ENCODE data around the gene COTL1.

- no peak for TF ChIP-seq MAX (IDR thresholded peaks at IDR 0.05)
- no peak for TF ChIP-seq CTCF (IDR thresholded peaks at IDR 0.05; ENCODE audit: low read depth, low read length, missing input control)
- no peak for TF ChIP-seq TAF1 (conservative IDR thresholded peaks at IDR 0.05)
- TF ChIP-seq JUND (IDR thresholded peaks at IDR 0.05), result no peak
- TF ChIP-seq ZBTB33 (IDR thresholded peaks at IDR 0.05), result no peak
- TF ChIP-seq YY1 (IDR thresholded peaks at IDR 0.05), result no peak
- no peak for TF ChIP-seq EGR1 (IDR thresholded peaks at IDR 0.05; ENCODE audit: low read depth in 2 of 2)
- TF ChIP-seq REST (IDR thresholded peaks at IDR 0.05), result no peak
- TF ChIP-seq RXRA (IDR thresholded peaks at IDR 0.05), result peak; percentile 5 to 17
These were observed 68.7 kb downstream of the COTL1 start for GRCh38 chr16:84548971-84549844.

Measured in liver (tissue), 3 donors.